ENCODE results near the gene ZNF668.

ZNF668 gene

GRCh38 chr16:31094424-31095120 lies 20.5 kb upstream of the ZNF668 start, which contains the start of gene VKORC1:
VKORC1 (minus strand) TSS chr16:31094797; CDS start chr16:31094729, 68 bp downstream.
- DNase-seq (ENCODE audit: insufficient read length, low spot score) = peak; percentile 53
- FAIRE-seq = no peak
- TF ChIP-seq CTCF (IDR thresholded peaks at IDR 0.05; ENCODE audit: insufficient read depth, missing control alignments) = no peak

GRCh38 chr16:31094088-31094423 lies 20.0 kb upstream of the ZNF668 start:
- FAIRE-seq (no peak), DNase-seq (ENCODE audit: insufficient read length, low spot score) (no peak)
- no peak for TF ChIP-seq CTCF (IDR thresholded peaks at IDR 0.05; ENCODE audit: insufficient read depth, missing control alignments)

GRCh38 chr16:31093132-31093703 lies 19.2 kb upstream of the ZNF668 start:
- no peak for TF ChIP-seq CTCF (IDR thresholded peaks at IDR 0.05; ENCODE audit: insufficient read depth, missing control alignments)
- DNase-seq (ENCODE audit: insufficient read length, low spot score) (no peak), FAIRE-seq (no peak)

- TF ChIP-seq CTCF (IDR thresholded peaks at IDR 0.05; ENCODE audit: insufficient read depth, missing control alignments) = no peak
- DNase-seq (ENCODE audit: insufficient read length, low spot score) (no peak), FAIRE-seq (no peak)
Measured at GRCh38 chr16:31092330-31092729, 18.3 kb upstream of the ZNF668 start.

GRCh38 chr16:31090540-31090939 lies 16.5 kb upstream of the ZNF668 start:
- TF ChIP-seq CTCF (IDR thresholded peaks at IDR 0.05; ENCODE audit: insufficient read depth, missing control alignments) = no peak

GRCh38 chr16:31089199-31089598 lies 15.2 kb upstream of the ZNF668 start:
- no peak for FAIRE-seq
- no peak for DNase-seq (ENCODE audit: insufficient read length, low spot score)
- no peak for TF ChIP-seq CTCF (IDR thresholded peaks at IDR 0.05; ENCODE audit: insufficient read depth, missing control alignments)

More at GRCh38 chr16:31090540-31090939, 16.5 kb upstream of the ZNF668 start:
- DNase-seq (ENCODE audit: insufficient read length, low spot score) (no peak), FAIRE-seq (no peak)

Measured in D721Med (cell line).